HCT116 (cell line): ENCODE results near the gene SLITRK2. TPM values are rescaled to one million over a fixed set of nuclear protein-coding genes. Genes with fewer than 3 reads are reported as not detected.

Source experiments
- ATAC-seq: fragments of 200-7000 bp; cut with Tn5 transposase; 2 replicates; pipeline ENCODE4 v1.9.1; 2020; ENCODE audit warnings: mild to moderate bottlenecking, moderate library complexity
- BruUV-seq: library from RNA; stranded (reverse); fragments of 400-500 nt; replicated peaks from 2 replicates; lab custom pipeline; 2021; lab: Mats Ljungman, UMichigan
- CTCF ChIA-PET: fragments of 300-600 bp; sonication (Branson Sonifier 250); formaldehyde crosslinking; loops from one replicate; lab custom pipeline; 2021; ENCODE audit warnings: antibody characterized with exemption; lab: Charles Lee
- POLR2A ChIA-PET: fragments of 300-600, 350-600 bp; sonication (Branson Sonifier 250); formaldehyde crosslinking; loops from one replicate; lab custom pipeline; 2021; ENCODE audit warnings: antibody characterized with exemption; lab: Charles Lee
- RAD21 ChIA-PET, 2 experiments: fragments of 300-600 bp; sonication (Branson Sonifier 250); formaldehyde crosslinking; loops; one replicate each; lab custom pipeline; 2023; ENCODE audit warnings: low total read pairs in 2 of 2; ENCODE audit not compliant: uncharacterized antibody in 2 of 2, unreplicated experiment in 2 of 2, low non-redundant PET in 1 of 2; lab: Charles Lee
- DNase-seq: peaks from one replicate; pipeline ENCODE4 v3.0.0-alpha.2; 2010; ENCODE audit warnings: low read depth, low spot score
- H2AFZ ChIP-seq: fragments of 200-600 bp; shearing (Covaris generic), sonication (generic); 2 replicates; pipeline ENCODE4 v1.6.1; 2017; ENCODE audit warnings: low read depth, mixed run types, mixed read lengths, antibody characterized with exemption, low read length; ENCODE audit not compliant: poor library complexity, severe bottlenecking
- H3K27ac ChIP-seq: 2 replicates; pipeline ENCODE4 v1.5.1; 2012; ENCODE audit warnings: low read depth, low read length
- H3K27me3 ChIP-seq: fragments of 200-600 bp; sonication (generic); 2 replicates; pipeline ENCODE4 v1.6.1; 2016; ENCODE audit warnings: mixed run types, low read length, mixed read lengths; ENCODE audit not compliant: insufficient read depth
- H3K36me3 ChIP-seq, 2 experiments: fragments of 200-500 bp in 1 of 2; fragments of 200-600 bp in 1 of 2; sonication (Bioruptor generic) in 1 of 2; sonication (generic) in 1 of 2; 2 replicates each; pipeline versions ENCODE4 v1.5.1 to v1.6.1; 2014 to 2016; ENCODE audit warnings: low read length in 2 of 2, inconsistent platforms in 1 of 2, mixed read lengths in 1 of 2, mixed run types in 1 of 2; ENCODE audit not compliant: insufficient read depth in 2 of 2, control insufficient read depth in 1 of 2
- H3K4me1 ChIP-seq, 2 experiments: fragments of 200-600 bp in 1 of 2; sonication (generic) in 1 of 2; 2 replicates each; pipeline versions ENCODE4 v1.5.1 to v1.6.1; 2012 to 2017; ENCODE audit warnings: low read length in 2 of 2, inconsistent platforms in 1 of 2, mild to moderate bottlenecking in 1 of 2, mixed read lengths in 1 of 2, mixed run types in 1 of 2, moderate library complexity in 1 of 2; ENCODE audit not compliant: insufficient read depth in 2 of 2, control insufficient read depth in 1 of 2
- H3K4me2 ChIP-seq: fragments of 200-600 bp; sonication (generic); 2 replicates; pipeline ENCODE4 v1.6.1; 2017; ENCODE audit warnings: mixed run types, low read length, mixed read lengths
- H3K4me3 ChIP-seq, 2 experiments: fragments of 200-600 bp in 1 of 2; sonication (generic) in 1 of 2; replicated peaks in 1 of 2; 2 replicates each; pipeline ENCODE4 v1.5.1; 2011 to 2016; ENCODE audit warnings: low read length in 2 of 2, control low read depth in 1 of 2, low read depth in 1 of 2, mild to moderate bottlenecking in 1 of 2, mixed read lengths in 1 of 2, mixed run types in 1 of 2
- H3K79me2 ChIP-seq: fragments of 200-600 bp; sonication (generic); 2 replicates; pipeline ENCODE4 v1.6.1; 2017; ENCODE audit warnings: mild to moderate bottlenecking, mixed run types, low read length, moderate library complexity, mixed read lengths; ENCODE audit not compliant: insufficient read depth
- H3K9ac ChIP-seq: fragments of 200-600 bp; sonication (generic); 2 replicates; pipeline ENCODE4 v1.6.1; 2016; ENCODE audit warnings: low read length, mixed read lengths
- H3K9me2 ChIP-seq: fragments of 200-600 bp; sonication (generic), shearing (Covaris generic); 2 replicates; pipeline ENCODE4 v1.6.1; 2017; ENCODE audit warnings: mixed run types, mild to moderate bottlenecking, moderate library complexity; ENCODE audit not compliant: insufficient read depth
- H3K9me3 ChIP-seq, 2 experiments: fragments of 200-500 bp in 1 of 2; fragments of 200-600 bp in 1 of 2; sonication (Bioruptor generic) in 1 of 2; sonication (generic) in 1 of 2; 2 replicates each; pipeline ENCODE4 v1.6.1; 2014 to 2017; ENCODE audit warnings: low read length in 2 of 2, mixed read lengths in 2 of 2, inconsistent platforms in 1 of 2, low read depth in 1 of 2, mild to moderate bottlenecking in 1 of 2, mixed run types in 1 of 2, moderate library complexity in 1 of 2; ENCODE audit not compliant: control insufficient read depth in 1 of 2, insufficient read depth in 1 of 2
- H4K20me1 ChIP-seq: fragments of 200-600 bp; sonication (generic), shearing (Covaris generic); 2 replicates; pipeline ENCODE4 v1.6.1; 2017; ENCODE audit warnings: mixed run types, mild to moderate bottlenecking, moderate library complexity; ENCODE audit not compliant: insufficient read depth
- ATF3 ChIP-seq: IDR thresholded peaks from 2 replicates; pipeline ENCODE4 v1.6.1; 2012
- CBX3 ChIP-seq: IDR thresholded peaks from 2 replicates; pipeline ENCODE4 v1.6.1; 2012; ENCODE audit warnings: low read depth
- CEBPB ChIP-seq: IDR thresholded peaks from 2 replicates; pipeline ENCODE4 v1.6.1; 2012; ENCODE audit warnings: low read depth
- CTCF ChIP-seq, 3 experiments: fragments of 200-600 bp in 1 of 3; sonication (generic) in 1 of 3; IDR thresholded peaks in 2 of 3; conservative IDR thresholded peaks in 1 of 3; 2 replicates each; pipeline ENCODE4 v1.5.1; 2012 to 2017; ENCODE audit warnings: low read depth in 2 of 3, low read length in 2 of 3, antibody characterized with exemption in 1 of 3, borderline replicate concordance in 1 of 3, control low read depth in 1 of 3, mild to moderate bottlenecking in 1 of 3, mixed read lengths in 1 of 3, mixed run types in 1 of 3, moderate library complexity in 1 of 3; ENCODE audit not compliant: insufficient read depth in 1 of 3
- EGR1 ChIP-seq: IDR thresholded peaks from 2 replicates; pipeline ENCODE4 v1.6.1; 2012; ENCODE audit warnings: low read depth
- EZH2phosphoT487 ChIP-seq: fragments of 200-600 bp; IDR thresholded peaks from 2 replicates; pipeline ENCODE4 v1.6.1; 2018; ENCODE audit warnings: antibody characterized with exemption, borderline replicate concordance
- FOSL1 ChIP-seq: IDR thresholded peaks from 2 replicates; pipeline ENCODE4 v1.6.1; 2012; ENCODE audit warnings: low read depth
- JUND ChIP-seq: IDR thresholded peaks from 2 replicates; pipeline ENCODE4 v1.6.1; 2012
- POLR2A ChIP-seq: IDR thresholded peaks from 2 replicates; pipeline ENCODE4 v1.7.0; 2011; ENCODE audit warnings: borderline replicate concordance; ENCODE audit not compliant: insufficient read depth, insufficient read length; ENCODE audit errors: extremely low read depth
- POLR2AphosphoS5 ChIP-seq: IDR thresholded peaks from 2 replicates; pipeline ENCODE4 v1.6.1; 2011; ENCODE audit warnings: mild to moderate bottlenecking, low read depth, low read length, moderate library complexity
- SIN3A ChIP-seq: IDR thresholded peaks from 2 replicates; pipeline ENCODE4 v1.6.1; 2012; ENCODE audit warnings: low read depth
- YY1 ChIP-seq: IDR thresholded peaks from 2 replicates; pipeline ENCODE4 v1.6.1; 2011; ENCODE audit warnings: low read length, low read depth, moderate library complexity, mild to moderate bottlenecking; ENCODE audit not compliant: insufficient replicate concordance; ENCODE audit errors: extremely low read depth
- ZFX ChIP-seq: fragments of 450-650 bp; IDR thresholded peaks from 2 replicates; pipeline ENCODE4 v1.6.1; 2017
- ZNF274 ChIP-seq: fragments of 200-500 bp; sonication (Bioruptor generic); IDR thresholded peaks from 2 replicates; pipeline ENCODE4 v1.6.1; 2014; ENCODE audit warnings: mild to moderate bottlenecking, low read depth, low read length, inconsistent platforms
- intact Hi-C: fragments of 100-400 bp; cut with micrococcal nuclease; formaldehyde crosslinking; loops from 2 replicates; pipeline ENCODE4 v1.10.0; 2022
- total RNA-seq: library from RNA; stranded (reverse); gene quantifications from one replicate; pipeline ENCODE4 v1.2.1, GENCODE V29; 2021; ENCODE audit not compliant: unreplicated experiment
- TF ChIP-seq, protein P1 (sequence below): IDR thresholded peaks from 2 replicates; pipeline ENCODE4 v1.6.1; 2012; ENCODE audit warnings: low read depth
- TF ChIP-seq, protein P2 (sequence below): IDR thresholded peaks from 2 replicates; pipeline ENCODE4 v1.6.1; 2011; ENCODE audit warnings: mild to moderate bottlenecking, low read length, moderate library complexity; ENCODE audit not compliant: insufficient replicate concordance; ENCODE audit errors: extremely low read depth

Gene SLITRK2
- total RNA-seq, 1 experiment from 2014 or later: not detected

- TF ChIP-seq, protein P1, sequence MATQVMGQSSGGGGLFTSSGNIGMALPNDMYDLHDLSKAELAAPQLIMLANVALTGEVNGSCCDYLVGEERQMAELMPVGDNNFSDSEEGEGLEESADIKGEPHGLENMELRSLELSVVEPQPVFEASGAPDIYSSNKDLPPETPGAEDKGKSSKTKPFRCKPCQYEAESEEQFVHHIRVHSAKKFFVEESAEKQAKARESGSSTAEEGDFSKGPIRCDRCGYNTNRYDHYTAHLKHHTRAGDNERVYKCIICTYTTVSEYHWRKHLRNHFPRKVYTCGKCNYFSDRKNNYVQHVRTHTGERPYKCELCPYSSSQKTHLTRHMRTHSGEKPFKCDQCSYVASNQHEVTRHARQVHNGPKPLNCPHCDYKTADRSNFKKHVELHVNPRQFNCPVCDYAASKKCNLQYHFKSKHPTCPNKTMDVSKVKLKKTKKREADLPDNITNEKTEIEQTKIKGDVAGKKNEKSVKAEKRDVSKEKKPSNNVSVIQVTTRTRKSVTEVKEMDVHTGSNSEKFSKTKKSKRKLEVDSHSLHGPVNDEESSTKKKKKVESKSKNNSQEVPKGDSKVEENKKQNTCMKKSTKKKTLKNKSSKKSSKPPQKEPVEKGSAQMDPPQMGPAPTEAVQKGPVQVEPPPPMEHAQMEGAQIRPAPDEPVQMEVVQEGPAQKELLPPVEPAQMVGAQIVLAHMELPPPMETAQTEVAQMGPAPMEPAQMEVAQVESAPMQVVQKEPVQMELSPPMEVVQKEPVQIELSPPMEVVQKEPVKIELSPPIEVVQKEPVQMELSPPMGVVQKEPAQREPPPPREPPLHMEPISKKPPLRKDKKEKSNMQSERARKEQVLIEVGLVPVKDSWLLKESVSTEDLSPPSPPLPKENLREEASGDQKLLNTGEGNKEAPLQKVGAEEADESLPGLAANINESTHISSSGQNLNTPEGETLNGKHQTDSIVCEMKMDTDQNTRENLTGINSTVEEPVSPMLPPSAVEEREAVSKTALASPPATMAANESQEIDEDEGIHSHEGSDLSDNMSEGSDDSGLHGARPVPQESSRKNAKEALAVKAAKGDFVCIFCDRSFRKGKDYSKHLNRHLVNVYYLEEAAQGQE: no peak
- TF ChIP-seq ZNF274: no peak
- no peak for TF ChIP-seq EZH2phosphoT487
- TF ChIP-seq CEBPB: no peak
- no peak for TF ChIP-seq CBX3
- no peak for TF ChIP-seq YY1
- no peak for TF ChIP-seq JUND
These were observed 15.2 kb downstream of the SLITRK2 start (continued) for GRCh38 chrX:145832796-145833195.

DNA sequence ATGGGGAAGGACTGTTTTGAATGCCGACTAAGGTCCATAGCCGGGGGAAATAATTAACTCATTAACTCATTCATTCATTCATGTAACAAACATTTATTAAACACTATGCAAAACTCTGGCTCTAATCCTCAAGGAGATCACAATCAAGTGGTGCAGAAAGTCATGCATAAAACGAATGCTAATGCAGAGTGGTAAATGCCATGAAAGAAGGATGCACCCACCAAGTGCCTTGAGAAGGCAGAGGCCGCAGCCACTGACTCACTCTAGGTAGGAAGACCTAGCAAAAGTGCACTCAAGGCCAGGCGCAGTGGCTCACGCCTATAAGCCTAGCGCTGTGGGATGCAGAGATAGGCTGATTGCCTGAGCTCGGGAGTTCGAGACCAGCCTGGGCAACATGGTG is 22.9 kb downstream of the SLITRK2 start:
- no TSS peak for BruUV-seq
- H3K36me3 ChIP-seq: no peaks in the 10 kb centered on the region

More for the DNA sequence above, 22.9 kb downstream of the SLITRK2 start:
- no peak overlapping the region for H2AFZ ChIP-seq
- no peak overlapping the region for H3K27ac ChIP-seq
- no peaks in the 10 kb centered on the region for H4K20me1 ChIP-seq
- H3K27me3 ChIP-seq: no peaks in the 10 kb centered on the region
- no peaks in the 10 kb centered on the region for H3K9me2 ChIP-seq
- no peak for DNase-seq
- no peaks in the 10 kb centered on the region; a peak in 1 of 4 replicates for H3K9me3 ChIP-seq
- H3K4me3 ChIP-seq: no peak overlapping the region
- intact Hi-C loops: no loop called here
- ChIA-PET POLR2A (no interaction called here), CTCF (no interaction called here), RAD21 (no interaction called here)
- H3K4me2 ChIP-seq: no peak overlapping the region
- H3K9ac ChIP-seq: no peak overlapping the region
- no peaks in the 10 kb centered on the region for H3K79me2 ChIP-seq
- TF ChIP-seq YY1 (no peak), JUND (no peak), ZFX (no peak), ZNF274 (no peak), POLR2AphosphoS5 (no peak), POLR2A (no peak), SIN3A (no peak), ATF3 (no peak), CTCF (IDR thresholded peaks at IDR 0.05 in 2 of 3, conservative IDR thresholded peaks at IDR 0.05 in 1 of 3; ENCODE audit: borderline replicate concordance in 1 of 3, insufficient read depth in 1 of 3, low read depth in 2 of 3, low read length in 2 of 3) (no peak), EGR1 (no peak), FOSL1 (no peak), CEBPB (no peak), EZH2phosphoT487 (no peak)
- TF ChIP-seq, protein P2, sequence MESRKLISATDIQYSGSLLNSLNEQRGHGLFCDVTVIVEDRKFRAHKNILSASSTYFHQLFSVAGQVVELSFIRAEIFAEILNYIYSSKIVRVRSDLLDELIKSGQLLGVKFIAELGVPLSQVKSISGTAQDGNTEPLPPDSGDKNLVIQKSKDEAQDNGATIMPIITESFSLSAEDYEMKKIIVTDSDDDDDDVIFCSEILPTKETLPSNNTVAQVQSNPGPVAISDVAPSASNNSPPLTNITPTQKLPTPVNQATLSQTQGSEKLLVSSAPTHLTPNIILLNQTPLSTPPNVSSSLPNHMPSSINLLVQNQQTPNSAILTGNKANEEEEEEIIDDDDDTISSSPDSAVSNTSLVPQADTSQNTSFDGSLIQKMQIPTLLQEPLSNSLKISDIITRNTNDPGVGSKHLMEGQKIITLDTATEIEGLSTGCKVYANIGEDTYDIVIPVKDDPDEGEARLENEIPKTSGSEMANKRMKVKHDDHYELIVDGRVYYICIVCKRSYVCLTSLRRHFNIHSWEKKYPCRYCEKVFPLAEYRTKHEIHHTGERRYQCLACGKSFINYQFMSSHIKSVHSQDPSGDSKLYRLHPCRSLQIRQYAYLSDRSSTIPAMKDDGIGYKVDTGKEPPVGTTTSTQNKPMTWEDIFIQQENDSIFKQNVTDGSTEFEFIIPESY: no peak
- TF ChIP-seq, all 23 proteins: peak for 0
- H3K4me1 ChIP-seq: no peaks in the 10 kb centered on the region
- no peak for ATAC-seq
